PC-9 (cell line): Measurements from ENCODE around the gene TRAPPC12. TPM values are rescaled to one million over a fixed set of nuclear protein-coding genes. Genes with fewer than 3 reads are reported as not detected.

Source experiments
- BruUV-seq: library from RNA; stranded (reverse); fragments of 400-500 nt; replicated peaks from 2 replicates; lab custom pipeline; 2021; lab: Mats Ljungman, UMichigan
- CTCF ChIA-PET: fragments of 300-600 bp; sonication (Branson Sonifier 250); formaldehyde crosslinking; loops from one replicate; lab custom pipeline; 2022; ENCODE audit warnings: antibody characterized with exemption; lab: Charles Lee
- POLR2A ChIA-PET: fragments of 300-600 bp; sonication (Branson Sonifier 250); formaldehyde crosslinking; loops from one replicate; lab custom pipeline; 2022; ENCODE audit warnings: antibody characterized with exemption; ENCODE audit not compliant: unreplicated experiment; lab: Charles Lee
- DNase-seq, 2 experiments: peaks; one replicate each; pipeline versions ENCODE4 v3.0.0 to v3.0.0-alpha.2; 2015 to 2022; ENCODE audit warnings: mixed read lengths in 1 of 2
- H2AFZ ChIP-seq: fragments of 200-600 bp; sonication (generic); 2 replicates; pipeline ENCODE4 v1.8.1; 2017; ENCODE audit warnings: antibody characterized with exemption
- H3F3A ChIP-seq: fragments of 200-600 bp; sonication (generic); 2 replicates; pipeline ENCODE4 v1.8.1; 2017; ENCODE audit warnings: antibody characterized with exemption, mild to moderate bottlenecking, low read depth; ENCODE audit not compliant: insufficient read depth
- H3K27ac ChIP-seq: fragments of 200-600 bp; sonication (generic); 2 replicates; pipeline ENCODE4 v1.6.1; 2016; ENCODE audit warnings: mixed run types
- H3K27me3 ChIP-seq: fragments of 200-600 bp; sonication (generic); 2 replicates; pipeline ENCODE4 v1.6.1; 2016; ENCODE audit warnings: low read depth, mixed run types; ENCODE audit not compliant: insufficient read depth
- H3K36me3 ChIP-seq: fragments of 200-600 bp; sonication (generic); 2 replicates; pipeline ENCODE4 v1.6.1; 2016; ENCODE audit warnings: low read depth, mixed run types
- H3K4me1 ChIP-seq: fragments of 200-600 bp; sonication (generic); replicated peaks from 2 replicates; pipeline ENCODE4 v1.6.1; 2016; ENCODE audit warnings: mixed run types; ENCODE audit not compliant: insufficient read depth
- H3K4me2 ChIP-seq: fragments of 200-600 bp; sonication (generic); 2 replicates; pipeline ENCODE4 v1.6.1; 2017; ENCODE audit warnings: mixed run types
- H3K4me3 ChIP-seq: fragments of 200-600 bp; sonication (generic); 2 replicates; pipeline ENCODE4 v1.6.1; 2016; ENCODE audit warnings: mixed run types
- H3K79me2 ChIP-seq: fragments of 200-600 bp; sonication (generic); 2 replicates; pipeline ENCODE4 v1.6.1; 2017; ENCODE audit warnings: low read depth, mixed run types
- H3K9me2 ChIP-seq: fragments of 200-600 bp; sonication (generic); 2 replicates; pipeline ENCODE4 v1.8.1; 2017; ENCODE audit warnings: mild to moderate bottlenecking; ENCODE audit not compliant: insufficient read depth
- H3K9me3 ChIP-seq: fragments of 200-600 bp; sonication (generic); 2 replicates; pipeline ENCODE4 v1.8.1; 2016; ENCODE audit warnings: low read depth; ENCODE audit not compliant: insufficient read depth
- H4K20me1 ChIP-seq: fragments of 200-600 bp; sonication (generic); 2 replicates; pipeline ENCODE4 v1.8.1; 2017; ENCODE audit not compliant: insufficient read depth
- CTCF ChIP-seq: fragments of 200-600 bp; sonication (generic); conservative IDR thresholded peaks from 2 replicates; pipeline ENCODE4 v1.6.1; 2017; ENCODE audit warnings: mixed run types, antibody characterized with exemption, mild to moderate bottlenecking, moderate library complexity
- EZH2 ChIP-seq: fragments of 200-600 bp; sonication (generic); IDR thresholded peaks from 2 replicates; pipeline ENCODE4 v1.8.0; 2017; ENCODE audit warnings: antibody characterized with exemption, low read depth
- intact Hi-C: fragments of 100-400 bp; cut with micrococcal nuclease; formaldehyde crosslinking; loops from one replicate; pipeline ENCODE4 v1.10.0; 2022; ENCODE audit not compliant: unreplicated experiment
- total RNA-seq: library from RNA; stranded (reverse); gene quantifications from 2 replicates; pipeline ENCODE4 v1.2.3, GENCODE V29; 2021

The TRAPPC12 gene
- total RNA-seq, 1 experiment from 2014 or later: 69.3 TPM

- POLR2A ChIA-PET: no interaction called here
- CTCF ChIA-PET: interaction anchor here (0.6 kb wide), 1 partner anchor 160 kb away, joined by 3 read pairs; no protein-coding TSS in a partner anchor
- no TSS peak for BruUV-seq
- Histone ChIP-seq H2AFZ (no peak overlapping the region), H3K79me2 (no peaks in the 10 kb centered on the region), H3K4me2 (no peak overlapping the region), H3K4me3 (no peak overlapping the region), H3K9me2 (no peaks in the 10 kb centered on the region), H3K4me1 (no peaks in the 10 kb centered on the region), H3K27ac (no peak overlapping the region), H4K20me1 (peaks cover 33% of the 10 kb centered on the region), H3K36me3 (peaks cover 11% of the 10 kb centered on the region; the same call in 1 of the 2 replicates), H3F3A (no peaks in the 10 kb centered on the region), H3K9me3 (no peaks in the 10 kb centered on the region), H3K27me3 (no peaks in the 10 kb centered on the region)
- no peak for TF ChIP-seq EZH2
- TF ChIP-seq CTCF: no peak
- intact Hi-C loops: no loop called here
- DNase-seq: no peak
Observed at GRCh38 chr2:3420769-3421397, 41.4 kb downstream of the TRAPPC12 start.

GRCh38 chr2:3421580-3421979, 42.1 kb downstream of the TRAPPC12 start:
- no peak overlapping the region for H3K27ac ChIP-seq
- peaks cover 11% of the 10 kb centered on the region; the same call in 1 of the 2 replicates for H3K36me3 ChIP-seq
- H3K4me3 ChIP-seq: no peak overlapping the region
- no peak overlapping the region for H2AFZ ChIP-seq
- no peaks in the 10 kb centered on the region for H3F3A ChIP-seq
- no peaks in the 10 kb centered on the region for H3K79me2 ChIP-seq
- no TSS peak for BruUV-seq
- no peaks in the 10 kb centered on the region for H3K9me3 ChIP-seq
- intact Hi-C loops: no loop called here
- TF ChIP-seq CTCF (no peak), EZH2 (no peak)
- H3K4me2 ChIP-seq: no peak overlapping the region
- peaks cover 33% of the 10 kb centered on the region for H4K20me1 ChIP-seq
- no peak for DNase-seq
- H3K27me3 ChIP-seq: no peaks in the 10 kb centered on the region
- CTCF ChIA-PET: no interaction called here
- H3K4me1 ChIP-seq: no peaks in the 10 kb centered on the region
- no peaks in the 10 kb centered on the region for H3K9me2 ChIP-seq
- POLR2A ChIA-PET: no interaction called here

GRCh38 chr2:3422161-3422779, 42.8 kb downstream of the TRAPPC12 start:
- peaks cover 33% of the 10 kb centered on the region for H4K20me1 ChIP-seq
- H3K4me2 ChIP-seq: no peak overlapping the region
- POLR2A ChIA-PET: no interaction called here
- H2AFZ ChIP-seq: no peak overlapping the region
- H3K27ac ChIP-seq: no peak overlapping the region
- no peaks in the 10 kb centered on the region for H3K9me2 ChIP-seq
- CTCF ChIA-PET: no interaction called here
- no peaks in the 10 kb centered on the region for H3K27me3 ChIP-seq
- H3K9me3 ChIP-seq: no peaks in the 10 kb centered on the region
- no peak overlapping the region for H3K4me3 ChIP-seq
- BruUV-seq: no TSS peak
- DNase-seq: no peak
- no peaks in the 10 kb centered on the region for H3F3A ChIP-seq
- intact Hi-C loops: loop anchor here (1.0 kb wide), 1 partner anchor 229 kb away; no protein-coding TSS in a partner anchor
- TF ChIP-seq CTCF: no peak
- TF ChIP-seq EZH2: no peak
- no peaks in the 10 kb centered on the region for H3K4me1 ChIP-seq
- H3K79me2 ChIP-seq: no peaks in the 10 kb centered on the region
- H3K36me3 ChIP-seq: peaks cover 11% of the 10 kb centered on the region; the same call in 1 of the 2 replicates
